Stomach smooth muscle (tissue), 2 donors: ENCODE measurements around the gene WRAP53.

Experiments
- H3K27ac ChIP-seq: one replicate; pipeline ENCODE4 v1.7.0; 2013; ENCODE audit warnings: mild to moderate bottlenecking, low read length, inconsistent platforms
- H3K27me3 ChIP-seq, 2 donors: one replicate each; pipeline ENCODE4 v1.7.0; 2013; ENCODE audit warnings: low read length in 2 of 2; ENCODE audit not compliant: insufficient read depth in 2 of 2, control insufficient read depth in 1 of 2
- H3K36me3 ChIP-seq, 2 donors: one replicate each; pipeline ENCODE4 v1.7.0; 2013; ENCODE audit warnings: low read length in 2 of 2; ENCODE audit not compliant: control insufficient read depth in 2 of 2, insufficient read depth in 2 of 2
- H3K4me1 ChIP-seq: one replicate; pipeline ENCODE4 v1.7.0; 2013; ENCODE audit warnings: low read length; ENCODE audit not compliant: control insufficient read depth, insufficient read depth
- H3K4me3 ChIP-seq, 2 donors: one replicate each; pipeline ENCODE4 v1.7.0; 2013; ENCODE audit warnings: low read length in 2 of 2
- H3K9ac ChIP-seq, 2 donors: one replicate each; pipeline ENCODE4 v1.7.0; 2013; ENCODE audit warnings: low read length in 2 of 2, mild to moderate bottlenecking in 1 of 2
- H3K9me3 ChIP-seq, 2 donors: one replicate each; pipeline ENCODE4 v1.7.0; 2013; ENCODE audit warnings: low read length in 2 of 2; ENCODE audit not compliant: control insufficient read depth in 2 of 2
- donor health status: healthy.
- donor health status: Pancreatic carcinoma.

WRAP53 gene

GRCh38 chr17:7720125-7720524, 31.8 kb downstream of the WRAP53 start:
- H3K9me3 ChIP-seq = no peaks in the 10 kb centered on the region
- H3K9ac ChIP-seq = no peak overlapping the region
- H3K4me1 ChIP-seq = peaks cover 17% of the 10 kb centered on the region
- H3K36me3 ChIP-seq = no peaks in the 10 kb centered on the region
- H3K4me3 ChIP-seq = no peak overlapping the region
- peaks cover 6 to 9% of the 10 kb centered on the region in 2 donors for H3K27me3 ChIP-seq
- no peak overlapping the region for H3K27ac ChIP-seq

- Histone ChIP-seq H3K4me1 (peaks cover 11% of the 10 kb centered on the region), H3K9me3 (no peaks in the 10 kb centered on the region), H3K27me3 (peaks cover 4 to 5% of the 10 kb centered on the region in 2 donors), H3K4me3 (no peak overlapping the region), H3K36me3 (no peaks in the 10 kb centered on the region), H3K9ac (no peak overlapping the region), H3K27ac (no peak overlapping the region)
Measured at GRCh38 chr17:7721612-7722011, 33.3 kb downstream of the WRAP53 start.

- H3K27ac ChIP-seq = no peak overlapping the region
- H3K4me1 ChIP-seq = no peaks in the 10 kb centered on the region
- no peak overlapping the region for H3K4me3 ChIP-seq
- peaks cover 4 to 5% of the 10 kb centered on the region in 2 donors for H3K27me3 ChIP-seq
- H3K9me3 ChIP-seq = no peaks in the 10 kb centered on the region
- no peak overlapping the region for H3K9ac ChIP-seq
- H3K36me3 ChIP-seq = no peaks in the 10 kb centered on the region
Measured at GRCh38 chr17:7727886-7728285, 39.6 kb downstream of the WRAP53 start.

GRCh38 chr17:7729816-7730215, 41.5 kb downstream of the WRAP53 start:
- Histone ChIP-seq H3K9me3 (no peaks in the 10 kb centered on the region), H3K4me3 (no peak overlapping the region), H3K27ac (no peak overlapping the region), H3K9ac (no peak overlapping the region), H3K27me3 (no peaks in the 10 kb centered on the region), H3K36me3 (no peaks in the 10 kb centered on the region), H3K4me1 (no peaks in the 10 kb centered on the region)

GRCh38 chr17:7732981-7733539, 44.8 kb downstream of the WRAP53 start:
- Histone ChIP-seq H3K36me3 (no peaks in the 10 kb centered on the region), H3K4me1 (no peaks in the 10 kb centered on the region), H3K9ac (no peak overlapping the region), H3K9me3 (no peaks in the 10 kb centered on the region), H3K27me3 (no peaks in the 10 kb centered on the region), H3K27ac (no peak overlapping the region), H3K4me3 (no peak overlapping the region)

GRCh38 chr17:7737601-7738000, 49.3 kb downstream of the WRAP53 start:
- H3K36me3 ChIP-seq = no peaks in the 10 kb centered on the region
- H3K4me3 ChIP-seq = no peak overlapping the region
- H3K27me3 ChIP-seq = peaks cover 6 to 9% of the 10 kb centered on the region in 2 donors
- H3K9me3 ChIP-seq = no peaks in the 10 kb centered on the region
- H3K27ac ChIP-seq = no peak overlapping the region
- no peak overlapping the region for H3K9ac ChIP-seq
- peaks cover 2% of the 10 kb centered on the region for H3K4me1 ChIP-seq

- Histone ChIP-seq H3K4me1 (peaks cover 2% of the 10 kb centered on the region), H3K4me3 (no peak overlapping the region), H3K27me3 (peaks cover 12 to 13% of the 10 kb centered on the region in 2 donors), H3K27ac (no peak overlapping the region), H3K9me3 (no peaks in the 10 kb centered on the region), H3K36me3 (no peaks in the 10 kb centered on the region), H3K9ac (no peak overlapping the region)
Measured at GRCh38 chr17:7739746-7740145, 51.5 kb downstream of the WRAP53 start.

GRCh38 chr17:7740481-7741001, 52.3 kb downstream of the WRAP53 start:
- H3K9me3 ChIP-seq = no peaks in the 10 kb centered on the region
- H3K9ac ChIP-seq = no peak overlapping the region
- H3K27ac ChIP-seq = no peak overlapping the region
- H3K27me3 ChIP-seq = peaks cover 12 to 13% of the 10 kb centered on the region in 2 donors
- H3K4me3 ChIP-seq = no peak overlapping the region
- no peaks in the 10 kb centered on the region for H3K36me3 ChIP-seq
- H3K4me1 ChIP-seq = peaks cover 2% of the 10 kb centered on the region

GRCh38 chr17:7742729-7743128, 54.5 kb downstream of the WRAP53 start:
- H3K9me3 ChIP-seq = no peaks in the 10 kb centered on the region
- H3K27me3 ChIP-seq = peaks cover 12 to 13% of the 10 kb centered on the region in 2 donors
- no peaks in the 10 kb centered on the region for H3K36me3 ChIP-seq
- H3K27ac ChIP-seq = no peak overlapping the region
- no peak overlapping the region for H3K4me3 ChIP-seq
- no peak overlapping the region for H3K9ac ChIP-seq
- H3K4me1 ChIP-seq = peaks cover 2% of the 10 kb centered on the region

- Histone ChIP-seq H3K4me1 (peaks cover 2% of the 10 kb centered on the region), H3K27me3 (peaks cover 12 to 13% of the 10 kb centered on the region in 2 donors), H3K9me3 (no peaks in the 10 kb centered on the region), H3K27ac (no peak overlapping the region), H3K4me3 (no peak overlapping the region), H3K36me3 (no peaks in the 10 kb centered on the region), H3K9ac (no peak overlapping the region)
Measured at GRCh38 chr17:7744416-7744815, 56.1 kb downstream of the WRAP53 start.

GRCh38 chr17:7745748-7746470, 57.6 kb downstream of the WRAP53 start:
- no peaks in the 10 kb centered on the region for H3K36me3 ChIP-seq
- peaks cover 3 to 10% of the 10 kb centered on the region in 2 donors for H3K27me3 ChIP-seq
- no peak overlapping the region for H3K4me3 ChIP-seq
- no peak overlapping the region for H3K9ac ChIP-seq
- H3K4me1 ChIP-seq = no peaks in the 10 kb centered on the region
- no peak overlapping the region for H3K27ac ChIP-seq
- no peaks in the 10 kb centered on the region for H3K9me3 ChIP-seq
